ENCODE measurements around the gene MMP28. TPM values are rescaled to one million over a fixed set of nuclear protein-coding genes. Genes with fewer than 3 reads are reported as not detected.

MMP28 gene
- total RNA-seq, 1 donor from 2014 or later = 38.1 TPM

DNA sequence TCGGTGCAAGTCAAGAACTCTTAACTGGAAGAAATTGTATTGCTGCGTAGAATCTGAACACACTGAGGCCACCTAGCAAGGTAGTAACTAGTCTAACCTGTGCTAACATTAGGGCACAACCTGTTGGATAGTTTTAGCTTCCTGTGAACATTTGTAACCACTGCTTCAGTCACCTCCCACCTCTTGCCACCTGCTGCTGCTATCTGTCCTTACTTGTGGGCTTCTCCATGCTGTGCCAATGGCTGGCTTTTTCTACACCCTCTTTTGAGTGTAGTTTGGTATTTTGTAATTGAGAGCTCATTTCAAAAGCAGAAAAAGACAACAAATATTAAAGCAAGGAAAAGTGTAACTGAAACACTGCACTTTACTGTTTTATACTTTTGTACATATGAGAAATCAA, 71.7 kb downstream of the MMP28 start:
- no peak for DNase-seq

DNA sequence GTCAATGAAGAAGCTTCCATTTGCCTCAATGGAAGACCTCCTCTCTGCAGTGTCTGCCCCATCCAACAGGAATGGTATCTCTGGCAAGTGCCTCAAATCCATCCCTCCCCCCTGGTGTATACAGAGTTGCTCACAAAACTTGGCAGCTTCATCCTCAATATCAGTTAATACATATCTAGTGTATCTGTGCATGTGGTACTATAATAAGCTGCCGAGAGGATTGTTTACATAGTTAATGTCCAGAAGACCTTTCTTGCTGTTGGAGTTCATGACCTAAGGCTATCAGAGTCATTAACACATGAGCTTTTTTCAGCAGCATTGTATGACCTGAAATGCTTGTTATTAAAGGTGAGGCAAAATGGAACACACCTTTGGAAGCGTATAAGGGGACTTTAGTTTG, 78.0 kb downstream of the MMP28 start:
- no peak for DNase-seq

DNA sequence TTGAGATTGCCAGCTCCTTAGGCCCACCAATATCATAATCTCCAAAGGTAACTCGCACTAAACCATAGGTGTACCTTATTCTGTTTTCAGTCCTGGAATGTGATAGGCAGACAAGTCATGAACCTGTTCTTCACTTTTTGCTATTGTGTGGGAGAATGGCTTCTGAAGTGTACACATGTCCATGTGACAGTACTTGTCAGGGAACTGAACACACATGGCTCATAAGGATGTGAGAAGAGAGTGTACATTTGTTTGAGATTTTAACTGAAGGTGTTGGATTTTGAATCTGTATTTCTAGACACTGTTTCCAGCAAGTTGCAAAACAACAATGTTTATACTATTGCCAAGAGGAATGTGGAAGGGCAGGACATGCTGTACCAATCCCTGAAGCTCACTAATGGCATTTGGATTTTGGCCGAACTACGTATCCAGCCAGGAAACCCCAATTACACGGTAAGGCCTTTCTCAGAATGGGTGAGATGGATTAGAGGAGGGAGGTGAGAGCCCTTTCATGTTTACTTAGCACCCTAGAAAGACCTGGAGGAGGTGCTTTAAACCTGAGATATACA, 78.5 kb downstream of the MMP28 start:
- no peak for DNase-seq

DNA sequence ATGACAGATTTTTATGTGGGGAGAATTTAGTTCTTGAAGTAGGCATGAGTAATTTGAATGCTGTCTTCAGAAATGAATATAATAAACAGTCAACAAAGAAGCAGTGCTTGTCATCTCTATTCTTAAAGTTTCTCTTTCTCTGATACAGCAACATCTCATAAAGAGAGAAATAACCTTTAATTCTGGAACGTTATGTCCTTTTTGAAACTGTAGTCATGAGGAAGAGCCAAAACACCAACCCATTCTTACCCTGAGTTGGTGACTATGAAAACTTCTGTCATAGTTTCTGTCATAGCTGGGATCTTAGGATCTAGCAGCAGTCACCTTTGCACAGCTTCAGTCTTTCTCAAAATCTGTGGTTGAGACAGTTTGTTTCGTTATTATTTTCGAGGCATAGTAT, 79.3 kb downstream of the MMP28 start:
- no peak for DNase-seq

Other genes starting within 250 kb of the MMP28 start
- gene SLFN14, start 234.8 kb downstream of the MMP28 start, total RNA-seq = not detected in 2 replicates
- 3.7 and 3.9 TPM in 2 replicates for gene PEX12, start 217.1 kb downstream of the MMP28 start, total RNA-seq
- gene AP2B1, start 208.3 kb downstream of the MMP28 start, total RNA-seq = 110 and 203 TPM in 2 replicates
- under 0.01 and 0.09 TPM in 2 replicates for gene RASL10B, start 64.0 kb downstream of the MMP28 start, total RNA-seq
- gene GAS2L2, start 42.4 kb downstream of the MMP28 start, total RNA-seq = 0.05 and 0.17 TPM in 2 replicates
- gene C17orf50, start 34.8 kb downstream of the MMP28 start, total RNA-seq = not detected in 2 replicates
- 68.1 and 115 TPM in 2 replicates for gene TAF15, start 13.8 kb upstream of the MMP28 start, total RNA-seq
- not detected in 2 replicates for gene HEATR9, start 73.2 kb upstream of the MMP28 start, total RNA-seq
- 0.17 TPM in 1 of 2 replicates, not detected in the other for gene CCL5, start 84.7 kb upstream of the MMP28 start, total RNA-seq
- 0.47 and 1.0 TPM in 2 replicates for gene RDM1, start 135.1 kb upstream of the MMP28 start, total RNA-seq
- gene LYZL6, start 148.1 kb upstream of the MMP28 start, total RNA-seq = not detected in 2 replicates
- gene CCL16, start 185.9 kb upstream of the MMP28 start, total RNA-seq = 0.37 and 0.68 TPM in 2 replicates
- gene CCL14, start 191.1 kb upstream of the MMP28 start, total RNA-seq = 14.2 and 24.2 TPM in 2 replicates
- gene CCL15, start 205.9 kb upstream of the MMP28 start, total RNA-seq = not detected in 2 replicates
- 2.2 and 7.5 TPM in 2 replicates for gene CCL23, start 222.3 kb upstream of the MMP28 start, total RNA-seq